Neutrophil (primary cell): Measurements from ENCODE around the gene ITPKA.

Experiments
- H3K27ac ChIP-seq: fragments of 200-600 bp; sonication (generic); 2 replicates; pipeline ENCODE4 v1.5.1; 2016; ENCODE audit warnings: mild to moderate bottlenecking, moderate library complexity
- H3K27me3 ChIP-seq: fragments of 200-600 bp; sonication (generic); 2 replicates; pipeline ENCODE4 v1.6.0; 2016; ENCODE audit warnings: mild to moderate bottlenecking
- H3K36me3 ChIP-seq: fragments of 200-600 bp; sonication (generic); 2 replicates; pipeline ENCODE4 v1.5.1; 2017
- H3K4me1 ChIP-seq, 2 experiments: fragments of 200-600 bp in 1 of 2; sonication (generic) in 1 of 2; 1 replicate in 1 of 2; 2 replicates in 1 of 2; pipeline versions ENCODE4 v1.5.1 to v1.6.1; 2013 to 2016; ENCODE audit warnings: low read depth in 1 of 2, low read length in 1 of 2, mild to moderate bottlenecking in 1 of 2, moderate library complexity in 1 of 2; ENCODE audit not compliant: control insufficient read depth in 1 of 2, insufficient read depth in 1 of 2
- H3K4me3 ChIP-seq, 2 experiments: fragments of 200-600 bp in 1 of 2; sonication (generic) in 1 of 2; 1 replicate in 1 of 2; 2 replicates in 1 of 2; pipeline ENCODE4 v1.5.1; 2013 to 2016; ENCODE audit warnings: low read depth in 1 of 2, low read length in 1 of 2, mild to moderate bottlenecking in 1 of 2, moderate library complexity in 1 of 2
- H3K9me3 ChIP-seq: fragments of 200-600 bp; sonication (generic); 2 replicates; pipeline ENCODE4 v1.5.1; 2016
- TF ChIP-seq, protein P1 (sequence below): fragments of 200-600 bp; sonication (generic); IDR thresholded peaks from 2 replicates; pipeline ENCODE4 v1.5.1; 2016; ENCODE audit warnings: antibody characterized with exemption

Gene ITPKA

DNA sequence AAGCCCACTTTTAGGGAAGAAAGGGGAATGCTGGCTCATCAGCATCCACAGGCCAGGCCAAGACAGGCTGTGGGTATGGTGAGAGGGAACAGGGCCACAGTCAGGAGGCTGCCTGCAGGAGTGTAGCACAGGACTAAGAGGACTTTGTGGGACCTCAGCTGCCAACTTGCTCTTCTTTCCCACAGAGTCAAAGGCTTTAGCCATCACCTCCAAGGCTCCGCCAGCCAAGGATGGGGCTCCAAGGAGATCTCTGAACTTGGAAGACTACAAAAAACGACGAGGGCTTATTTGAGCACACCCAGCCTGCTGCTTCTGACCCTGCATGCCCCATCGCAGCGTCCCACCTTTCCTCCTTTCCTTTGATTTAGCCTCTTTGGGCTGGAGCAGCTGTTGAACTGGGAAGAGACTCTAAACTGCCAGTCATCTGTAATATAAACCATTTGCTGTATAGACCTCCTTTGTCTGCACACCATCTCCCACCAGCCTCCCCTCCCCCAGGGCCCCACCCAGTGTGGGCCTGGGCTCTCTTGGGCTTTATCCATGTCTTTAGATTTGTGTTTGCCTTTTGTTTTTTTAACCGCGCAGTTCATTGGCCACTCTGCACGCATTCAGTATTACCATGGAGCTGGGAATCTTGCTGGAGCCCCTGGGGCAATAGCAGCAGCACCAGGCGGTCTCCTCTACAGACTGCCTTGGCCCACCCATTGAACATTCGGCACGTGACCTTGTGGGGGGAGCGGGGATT is 13.1 kb upstream of the ITPKA start:
- TF ChIP-seq, protein P1, sequence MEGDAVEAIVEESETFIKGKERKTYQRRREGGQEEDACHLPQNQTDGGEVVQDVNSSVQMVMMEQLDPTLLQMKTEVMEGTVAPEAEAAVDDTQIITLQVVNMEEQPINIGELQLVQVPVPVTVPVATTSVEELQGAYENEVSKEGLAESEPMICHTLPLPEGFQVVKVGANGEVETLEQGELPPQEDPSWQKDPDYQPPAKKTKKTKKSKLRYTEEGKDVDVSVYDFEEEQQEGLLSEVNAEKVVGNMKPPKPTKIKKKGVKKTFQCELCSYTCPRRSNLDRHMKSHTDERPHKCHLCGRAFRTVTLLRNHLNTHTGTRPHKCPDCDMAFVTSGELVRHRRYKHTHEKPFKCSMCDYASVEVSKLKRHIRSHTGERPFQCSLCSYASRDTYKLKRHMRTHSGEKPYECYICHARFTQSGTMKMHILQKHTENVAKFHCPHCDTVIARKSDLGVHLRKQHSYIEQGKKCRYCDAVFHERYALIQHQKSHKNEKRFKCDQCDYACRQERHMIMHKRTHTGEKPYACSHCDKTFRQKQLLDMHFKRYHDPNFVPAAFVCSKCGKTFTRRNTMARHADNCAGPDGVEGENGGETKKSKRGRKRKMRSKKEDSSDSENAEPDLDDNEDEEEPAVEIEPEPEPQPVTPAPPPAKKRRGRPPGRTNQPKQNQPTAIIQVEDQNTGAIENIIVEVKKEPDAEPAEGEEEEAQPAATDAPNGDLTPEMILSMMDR: no peak
- peaks cover 83% of the 10 kb centered on the region for H3K36me3 ChIP-seq
- peaks cover 0 to 3% of the 10 kb centered on the region in 2 experiments for H3K4me1 ChIP-seq
- no peaks in the 10 kb centered on the region for H3K27me3 ChIP-seq
- no peaks in the 10 kb centered on the region for H3K9me3 ChIP-seq
- no peak overlapping the region for H3K4me3 ChIP-seq
- H3K27ac ChIP-seq: no peak overlapping the region

DNA sequence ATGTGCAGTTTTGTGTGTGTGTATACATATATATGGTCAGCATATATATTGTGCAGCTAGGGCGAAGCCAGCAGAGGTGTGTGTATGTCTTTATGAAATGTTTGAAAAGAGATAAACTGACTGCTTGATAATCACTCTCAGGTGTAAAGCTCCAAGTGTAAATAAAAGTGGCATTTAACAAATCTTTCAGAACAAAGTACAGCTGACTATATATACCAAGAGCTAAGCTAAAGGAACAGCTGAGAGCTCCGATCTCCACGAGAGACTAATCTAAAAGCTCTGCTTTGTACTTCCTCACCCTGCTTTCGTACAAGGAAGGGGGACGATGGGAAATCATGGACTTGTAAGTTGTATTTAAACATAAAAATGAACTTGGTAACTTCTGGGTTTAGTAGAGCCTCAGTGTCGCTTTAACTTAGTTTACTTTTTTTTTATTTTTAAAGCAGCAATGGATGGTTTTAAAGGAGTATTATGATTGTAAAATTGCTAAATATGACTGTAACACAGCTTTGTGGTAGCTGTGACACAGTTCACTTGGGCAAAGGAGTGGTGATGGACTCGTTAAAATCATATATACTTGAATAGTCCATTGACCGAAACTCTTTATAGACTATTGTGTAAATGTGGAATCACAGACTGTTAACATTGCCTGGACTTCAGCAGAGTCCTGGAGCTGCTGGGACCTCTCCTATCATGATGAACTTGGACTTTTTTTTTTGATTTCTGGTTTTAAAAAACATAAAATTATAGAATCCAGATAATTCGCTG is 11.4 kb upstream of the ITPKA start:
- H3K9me3 ChIP-seq: no peaks in the 10 kb centered on the region
- peaks cover 0 to 3% of the 10 kb centered on the region in 2 experiments for H3K4me1 ChIP-seq
- H3K4me3 ChIP-seq: no peak overlapping the region
- TF ChIP-seq, protein P1: no peak
- peaks cover 66% of the 10 kb centered on the region for H3K36me3 ChIP-seq
- H3K27ac ChIP-seq: no peak overlapping the region
- H3K27me3 ChIP-seq: peaks cover 6% of the 10 kb centered on the region

DNA sequence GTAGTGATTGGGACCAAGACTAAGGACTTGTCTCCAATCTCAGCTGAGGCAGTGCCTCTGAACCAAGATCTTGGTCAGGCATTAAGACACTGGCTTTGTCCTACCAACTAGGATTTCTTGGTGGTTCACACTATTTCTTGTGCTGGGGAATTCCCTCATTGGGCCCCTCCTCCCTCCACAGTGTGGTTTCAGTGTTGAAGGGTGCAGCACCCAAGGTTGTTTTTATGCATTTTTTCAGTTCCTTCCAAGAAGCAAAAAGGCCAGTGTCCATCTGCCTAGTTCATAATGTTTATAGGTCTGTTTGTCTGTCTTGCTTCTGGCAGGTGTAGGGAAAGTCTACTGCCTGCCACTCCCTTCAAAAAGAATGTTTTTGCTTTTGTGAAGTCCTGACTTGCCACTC is 10.6 kb upstream of the ITPKA start:
- TF ChIP-seq, protein P1: no peak
- no peak overlapping the region for H3K4me3 ChIP-seq
- peaks cover 57% of the 10 kb centered on the region for H3K36me3 ChIP-seq
- H3K27ac ChIP-seq: no peak overlapping the region
- H3K4me1 ChIP-seq: peaks cover 0 to 3% of the 10 kb centered on the region in 2 experiments
- peaks cover 6% of the 10 kb centered on the region for H3K27me3 ChIP-seq
- no peaks in the 10 kb centered on the region for H3K9me3 ChIP-seq

DNA sequence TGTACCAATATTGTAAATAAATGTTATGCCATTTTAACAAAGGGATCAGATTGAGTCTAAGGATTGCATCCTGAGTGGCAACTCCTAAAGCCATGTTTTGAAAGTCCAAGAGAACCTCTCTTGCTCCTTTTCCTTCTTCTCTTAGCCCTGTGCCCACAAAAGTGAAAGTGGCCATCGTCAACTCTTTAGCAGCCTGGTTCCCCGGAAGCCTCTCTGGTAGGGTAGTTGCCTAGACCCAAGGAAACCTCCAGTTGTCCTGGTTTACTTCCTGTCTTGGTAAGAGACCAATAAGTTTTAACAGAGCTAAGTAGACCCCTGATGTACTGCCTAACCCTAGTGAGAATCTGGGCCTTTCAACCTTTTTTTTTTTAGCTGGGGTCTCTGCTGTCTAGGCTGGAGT is 10.2 kb upstream of the ITPKA start:
- Histone ChIP-seq H3K4me3 (no peak overlapping the region), H3K36me3 (peaks cover 53% of the 10 kb centered on the region), H3K27me3 (peaks cover 6% of the 10 kb centered on the region), H3K27ac (no peak overlapping the region), H3K9me3 (no peaks in the 10 kb centered on the region), H3K4me1 (peaks cover 0 to 3% of the 10 kb centered on the region in 2 experiments)
- TF ChIP-seq, protein P1: no peak

DNA sequence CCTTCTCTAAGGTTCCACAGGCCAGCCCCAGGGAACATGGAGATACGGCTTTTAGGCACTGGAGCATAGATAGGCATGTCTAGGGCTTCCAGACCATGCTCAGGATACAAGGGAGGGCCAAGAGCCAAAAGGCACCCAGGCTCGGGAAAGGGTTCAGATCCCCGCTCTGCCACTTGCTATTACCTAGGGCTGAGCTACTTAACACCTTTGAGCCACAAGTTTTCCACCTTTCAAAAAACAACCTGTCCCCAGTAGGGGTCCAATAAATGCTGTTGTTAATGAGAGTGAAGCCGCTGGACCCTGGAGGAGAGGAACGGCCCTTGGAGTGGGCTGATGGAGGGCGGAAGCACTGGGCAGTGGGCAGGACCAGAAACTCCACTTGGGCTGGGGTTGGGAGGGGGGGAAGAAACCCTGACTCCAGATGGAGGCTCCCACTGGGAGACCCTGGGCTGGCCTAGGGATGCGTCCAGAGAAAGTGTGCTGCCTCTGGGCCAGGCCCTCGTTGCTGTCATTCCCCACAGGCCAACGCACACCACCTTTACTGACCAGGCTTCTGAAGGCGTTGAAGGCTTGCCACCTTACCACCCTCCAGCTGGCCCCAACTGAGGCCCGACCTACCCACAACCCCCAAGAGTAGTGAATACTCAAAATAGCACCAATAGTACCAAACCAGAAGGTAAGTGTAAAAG is 8.6 kb upstream of the ITPKA start:
- Histone ChIP-seq H3K4me3 (no peak overlapping the region), H3K27me3 (peaks cover 9% of the 10 kb centered on the region), H3K36me3 (peaks cover 38% of the 10 kb centered on the region), H3K9me3 (no peaks in the 10 kb centered on the region), H3K27ac (no peak overlapping the region), H3K4me1 (no peaks in the 10 kb centered on the region)
- TF ChIP-seq, protein P1: no peak
